ENCODE data around the gene MAN2B2.
A peak's percentile ranks its signal among the peaks of the same experiment; 100 is the strongest.
"Not testable (repeated sequence)": the region's sequence is repeated elsewhere in the genome, so short reads cannot be mapped to it uniquely, and the experiment has no call there.

MAN2B2 gene

DNA sequence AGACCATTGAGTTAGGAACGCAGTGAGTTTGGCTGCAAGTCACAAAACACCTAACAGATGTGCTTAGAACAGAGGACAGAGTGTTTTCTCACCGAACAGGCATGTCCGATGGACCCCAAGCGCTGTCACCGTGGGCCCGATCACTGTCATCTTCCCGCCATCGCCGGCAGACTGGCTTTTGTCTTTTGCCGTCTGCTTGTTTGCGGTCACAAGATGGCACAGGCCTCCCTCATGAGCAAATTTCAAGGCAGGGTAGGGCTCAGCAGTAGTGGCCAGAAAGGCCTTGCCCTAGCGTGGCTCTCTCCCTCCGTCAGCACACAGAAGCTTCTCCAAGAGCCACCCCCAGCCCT is 44.1 kb downstream of the MAN2B2 start:
- DNase-seq, result no peak

DNA sequence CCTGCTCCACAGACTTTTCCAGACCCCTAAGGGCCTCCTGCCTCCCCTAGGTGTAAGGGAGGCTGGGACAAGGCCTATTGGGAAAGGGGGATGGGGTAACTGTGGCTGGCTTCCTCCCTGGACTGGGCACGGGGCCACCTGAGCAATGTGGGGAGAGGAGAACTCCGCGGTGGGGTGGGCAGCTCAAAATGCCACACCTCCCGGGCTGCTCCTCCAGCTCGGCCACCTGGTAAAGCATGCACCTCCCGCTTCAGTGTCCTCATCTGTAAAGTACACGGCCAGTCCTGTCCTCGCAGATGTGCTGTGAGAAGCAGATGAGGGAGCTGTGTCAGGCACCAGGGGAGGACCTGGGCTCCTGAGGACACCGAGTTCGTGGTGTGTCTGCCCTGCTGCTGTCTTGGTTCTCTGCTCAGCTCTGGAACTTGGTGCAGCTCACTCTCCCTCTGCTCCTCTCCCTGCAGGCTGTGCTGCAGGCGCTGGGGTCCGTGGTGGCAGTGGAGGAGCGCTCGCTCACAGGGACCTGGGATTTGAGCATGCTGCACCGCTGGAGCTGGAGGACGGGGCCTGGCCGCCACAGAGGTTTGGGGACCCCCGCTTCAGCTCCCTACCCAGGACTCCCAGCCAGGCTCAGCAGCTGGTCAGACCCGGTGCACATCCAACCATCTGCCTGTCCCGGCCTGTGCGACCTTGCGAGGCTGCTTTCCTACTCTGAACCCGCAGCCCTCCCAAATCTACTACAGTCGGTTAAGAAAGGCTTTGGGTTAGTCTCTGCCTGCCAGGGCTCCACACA is 44.7 kb downstream of the MAN2B2 start:
- DNase-seq, result no peak

DNA sequence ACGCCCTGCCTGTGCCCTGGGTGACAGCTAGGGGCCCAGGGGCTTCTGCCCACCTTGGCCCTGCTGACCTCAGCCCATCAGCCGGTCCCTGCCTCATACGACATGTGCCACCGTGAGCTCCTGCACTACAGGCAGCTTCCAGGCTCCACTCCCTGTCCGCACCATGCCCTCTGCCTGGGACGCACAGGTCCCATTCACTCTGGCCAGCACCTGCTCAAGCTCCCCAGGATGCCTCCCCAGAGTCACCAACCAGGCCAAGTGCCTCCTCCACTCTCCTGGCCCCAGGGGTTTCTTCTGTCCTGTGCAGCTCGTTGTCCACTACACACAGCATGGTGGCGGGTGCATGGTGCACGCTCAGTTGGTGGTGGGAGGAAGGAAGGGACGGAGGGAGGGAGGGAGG is 45.3 kb downstream of the MAN2B2 start:
- no peak for DNase-seq

DNA sequence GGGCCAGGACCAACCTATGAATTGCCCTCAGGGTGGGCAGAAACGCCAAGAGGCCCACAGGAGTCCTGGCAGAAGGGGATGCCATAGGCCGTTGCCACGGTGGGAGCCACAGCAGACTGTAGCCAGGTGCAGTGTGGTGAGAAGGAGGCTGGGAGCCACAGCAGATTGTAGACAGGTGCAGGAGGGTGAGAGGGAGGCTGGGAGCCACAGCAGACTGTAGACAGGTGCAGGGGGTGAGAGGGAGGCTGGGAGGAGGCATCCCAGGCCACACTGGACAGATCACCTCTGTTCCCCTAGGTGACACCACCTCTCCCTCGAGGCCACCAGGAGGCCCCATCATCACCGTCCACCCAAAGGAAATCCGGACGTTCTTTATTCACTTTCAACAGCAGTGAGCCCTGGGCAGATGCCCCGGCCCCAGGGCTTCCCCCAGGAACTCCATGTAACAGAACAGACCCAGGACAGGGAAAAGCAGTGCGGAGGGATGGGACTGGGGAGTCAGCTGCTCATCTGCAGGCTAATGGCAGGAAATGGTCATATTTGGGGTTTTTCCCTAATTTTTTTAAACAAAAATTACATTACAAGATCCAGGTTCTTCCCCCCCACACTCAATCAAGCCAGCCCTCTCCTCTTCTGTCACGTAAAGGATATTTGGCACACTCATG is 46.0 kb downstream of the MAN2B2 start:
- DNase-seq, result no peak

DNA sequence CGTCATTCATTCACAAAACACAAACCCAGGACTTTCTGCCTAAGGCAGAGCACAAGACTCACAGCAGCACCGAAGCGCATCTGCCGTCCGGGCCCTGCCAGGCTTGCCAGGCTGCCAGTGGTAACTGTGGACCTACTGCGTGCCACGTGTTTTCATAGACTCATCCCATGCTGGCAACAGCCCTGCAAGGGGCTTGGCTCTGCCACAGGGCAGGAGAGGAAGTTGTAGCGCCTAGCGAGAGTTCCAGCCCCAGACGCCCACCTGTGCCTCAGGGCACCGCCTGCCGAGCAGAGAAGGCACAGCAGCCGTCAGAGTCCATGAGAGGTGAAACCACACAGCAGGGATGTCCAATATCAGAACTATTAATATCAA is 46.6 kb downstream of the MAN2B2 start:
- DNase-seq, result no peak

DNA sequence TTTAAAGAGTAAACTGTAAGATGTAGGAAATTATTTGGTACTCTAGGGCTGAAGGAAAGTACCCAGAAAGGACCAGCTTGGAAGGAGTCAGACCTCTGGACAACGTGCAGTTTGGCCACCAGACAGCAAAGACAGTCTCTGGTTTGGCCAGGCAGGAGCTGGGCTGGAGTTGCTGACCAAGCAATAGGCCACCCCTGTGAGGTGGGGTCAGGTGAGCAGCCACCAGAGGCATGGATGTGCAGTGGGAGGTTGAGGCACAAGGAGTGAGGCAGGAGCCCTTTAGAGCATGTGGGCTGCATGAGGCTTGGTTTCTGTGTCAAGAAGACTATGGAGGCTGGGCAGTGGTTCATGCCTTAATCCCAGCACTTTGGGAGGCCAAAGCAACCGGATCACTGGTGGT is 47.8 kb downstream of the MAN2B2 start:
- DNase-seq, result no peak

DNA sequence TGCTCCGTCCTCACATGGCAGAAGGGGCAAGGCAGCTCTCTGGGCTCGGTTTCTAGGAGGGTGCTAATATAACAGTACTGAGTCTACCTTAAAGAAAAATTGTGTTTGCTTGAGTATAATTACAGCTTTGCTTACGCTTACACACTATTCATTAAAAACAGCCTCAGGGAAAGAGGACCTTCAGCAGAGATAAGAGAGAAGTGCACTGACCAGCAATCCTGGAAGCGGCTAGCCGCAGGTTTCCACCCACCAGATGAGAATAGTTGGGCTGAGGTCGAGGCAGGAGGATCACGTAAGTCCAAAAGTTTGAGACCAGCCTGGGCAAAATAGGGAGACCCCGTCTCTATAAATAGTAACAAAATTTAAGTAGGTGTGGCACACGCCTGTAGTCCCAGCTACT is 50.3 kb downstream of the MAN2B2 start:
- no peak for DNase-seq

DNA sequence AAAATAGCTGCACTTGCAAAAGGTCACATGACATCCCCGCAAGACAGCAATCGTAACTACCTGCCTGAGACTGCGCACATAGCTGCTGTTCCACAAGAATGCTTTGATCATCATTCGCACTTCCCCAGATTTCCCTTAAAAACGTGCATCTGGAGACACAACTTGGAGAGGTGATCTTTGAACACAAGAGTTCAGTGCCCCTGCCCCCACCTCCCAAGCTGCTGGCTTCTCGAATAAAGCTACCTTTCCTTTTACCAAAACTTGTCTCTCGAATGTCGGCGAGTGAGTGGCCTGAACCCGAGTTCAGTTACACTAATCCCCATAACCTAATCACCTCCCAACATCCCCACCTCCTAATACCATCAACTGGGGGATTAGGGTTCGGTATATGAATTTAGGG is 51.1 kb downstream of the MAN2B2 start:
- no peak for DNase-seq

DNA sequence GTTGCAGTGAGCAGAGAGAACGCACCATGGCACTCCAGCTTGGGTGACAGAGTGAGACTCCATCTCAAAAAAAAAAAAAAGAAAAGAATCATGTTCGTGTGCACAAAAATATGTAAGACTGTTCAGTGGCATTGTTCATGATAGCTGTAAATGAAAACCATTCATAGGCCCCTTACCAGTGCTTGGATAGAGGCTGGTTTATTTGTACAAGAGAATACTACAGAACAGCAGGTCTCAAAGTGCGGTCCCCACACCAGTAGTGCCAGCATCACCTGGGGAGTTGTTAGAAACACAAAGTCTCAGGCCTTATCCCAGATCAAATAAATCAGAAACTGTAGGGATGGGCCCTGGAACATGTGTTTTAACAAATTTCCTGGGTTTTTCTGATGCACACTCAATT is 52.8 kb downstream of the MAN2B2 start:
- DNase-seq, result no peak

DNA sequence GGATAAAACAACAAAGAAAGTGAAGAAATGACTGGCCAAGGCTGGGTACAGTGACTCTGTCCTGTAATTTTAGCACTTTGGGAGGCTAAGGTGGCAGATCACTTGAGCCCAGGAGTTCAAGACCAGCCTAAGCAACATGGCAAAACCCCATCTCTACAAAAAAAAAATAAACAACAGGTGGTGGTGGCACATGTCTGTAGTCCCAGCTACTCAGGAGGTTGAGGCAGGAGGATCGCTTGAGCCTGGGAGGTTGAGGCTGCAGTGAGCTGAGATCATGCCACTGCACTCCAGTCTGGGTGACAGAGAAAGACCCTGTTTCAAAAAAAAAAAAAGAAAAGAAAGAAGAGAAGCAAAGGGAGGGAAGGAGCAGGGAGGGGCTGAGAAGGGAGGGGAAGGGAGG is 53.5 kb downstream of the MAN2B2 start:
- not testable (repeated sequence) for DNase-seq

DNA sequence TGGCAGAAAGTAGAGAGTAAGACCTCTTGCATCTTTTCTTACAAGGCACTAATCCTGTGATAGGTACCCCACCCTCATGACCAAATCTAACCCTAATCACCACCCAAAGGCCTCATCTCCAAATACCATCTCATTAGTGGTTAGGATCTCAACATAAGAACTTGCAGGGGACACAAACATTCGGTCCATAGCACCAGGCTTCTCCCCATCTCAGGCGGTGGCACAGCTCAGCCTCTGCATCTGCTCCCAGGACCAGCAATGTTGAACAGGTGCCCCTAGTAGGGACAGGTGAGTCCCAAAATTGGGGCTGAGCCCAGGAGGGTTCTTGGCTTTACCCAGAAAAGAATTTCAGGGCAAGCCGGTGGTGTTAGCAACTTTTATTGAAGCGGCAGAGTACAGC is 57.1 kb downstream of the MAN2B2 start:
- DNase-seq, result no peak

DNA sequence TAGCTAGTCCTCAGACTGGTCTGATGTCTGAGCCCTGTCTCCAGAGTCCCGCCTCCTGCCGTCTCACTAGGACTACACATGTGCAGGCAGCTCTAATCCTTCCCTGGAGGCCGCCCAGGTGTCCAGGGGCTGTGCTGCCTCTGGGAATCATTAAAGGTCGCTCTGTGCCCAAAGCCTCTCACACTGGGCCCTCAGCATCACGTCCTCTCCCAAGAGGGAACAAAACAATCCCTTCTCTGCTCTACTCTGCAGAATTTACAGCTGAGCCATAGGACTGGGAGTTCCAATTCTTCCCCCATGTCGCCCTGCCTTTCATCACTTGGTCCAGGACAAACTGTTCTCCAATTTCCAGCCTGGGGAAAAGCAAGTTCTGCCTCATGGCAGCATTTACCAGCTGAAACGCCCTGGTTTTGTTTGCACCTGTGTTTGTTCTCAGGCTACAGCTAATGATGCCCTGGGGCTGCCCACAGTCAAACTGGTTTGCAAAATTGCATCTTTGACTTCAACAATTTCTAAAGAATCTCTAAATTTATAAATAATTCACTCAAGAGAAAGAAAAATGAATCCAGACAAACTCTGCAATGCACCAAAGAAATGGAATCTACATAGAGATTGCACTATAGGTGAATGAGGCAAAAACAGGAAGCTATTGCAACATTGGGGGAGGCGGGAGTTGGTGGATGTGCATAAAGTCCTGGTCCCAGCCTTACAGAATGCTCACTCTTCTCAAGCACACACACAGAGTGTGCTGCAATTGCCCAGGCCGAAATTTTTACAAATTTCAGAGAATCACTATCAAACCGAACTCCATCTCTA is 58.3 kb downstream of the MAN2B2 start:
- DNase-seq, result peak; percentile 22

DNA sequence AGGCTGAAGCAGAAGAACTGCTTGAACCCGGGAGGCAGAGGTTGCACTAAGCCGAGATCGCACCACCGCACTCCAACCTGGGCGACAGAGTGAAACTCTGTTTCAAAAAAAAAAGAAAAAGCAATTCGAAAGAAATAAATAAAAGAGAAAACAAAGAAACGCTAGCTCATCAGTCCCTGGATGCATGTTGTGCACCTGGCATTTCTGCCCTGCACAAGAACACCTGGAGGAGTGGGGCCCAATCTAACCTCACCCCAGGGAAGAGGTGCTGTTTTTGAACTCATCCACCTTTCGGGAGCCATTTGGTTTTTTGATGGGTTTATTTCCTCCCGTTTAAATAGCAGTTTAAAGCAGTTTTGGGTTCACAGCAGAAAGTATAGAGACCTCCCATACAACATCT is 59.8 kb downstream of the MAN2B2 start:
- no peak for DNase-seq

DNA sequence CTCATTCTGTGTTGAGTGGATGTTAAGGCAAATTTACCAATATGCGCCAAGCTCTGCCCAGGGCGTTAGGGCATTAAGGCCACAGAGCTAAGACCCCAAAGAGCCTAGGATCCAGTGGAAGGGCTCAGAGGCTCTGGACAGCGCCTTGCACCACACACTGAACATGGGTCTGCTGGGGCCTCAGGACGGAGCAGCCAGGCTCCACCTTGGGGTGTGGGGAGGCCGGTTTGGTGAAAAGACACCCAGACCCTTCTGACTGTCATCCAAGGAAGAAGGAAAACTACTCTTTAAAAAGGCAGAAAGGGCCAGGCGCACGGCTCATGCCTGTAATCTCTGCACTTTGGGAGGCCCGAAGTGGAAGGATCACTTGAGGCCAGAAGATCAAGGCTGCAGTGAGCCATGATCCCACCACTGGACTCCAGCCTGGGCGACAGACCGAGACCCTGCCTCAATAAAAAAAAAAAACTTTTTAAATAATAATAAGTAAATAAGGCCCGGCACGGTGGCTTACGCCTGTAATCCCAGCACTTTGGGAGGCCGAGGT is 64.2 kb downstream of the MAN2B2 start:
- no peak for DNase-seq

DNA sequence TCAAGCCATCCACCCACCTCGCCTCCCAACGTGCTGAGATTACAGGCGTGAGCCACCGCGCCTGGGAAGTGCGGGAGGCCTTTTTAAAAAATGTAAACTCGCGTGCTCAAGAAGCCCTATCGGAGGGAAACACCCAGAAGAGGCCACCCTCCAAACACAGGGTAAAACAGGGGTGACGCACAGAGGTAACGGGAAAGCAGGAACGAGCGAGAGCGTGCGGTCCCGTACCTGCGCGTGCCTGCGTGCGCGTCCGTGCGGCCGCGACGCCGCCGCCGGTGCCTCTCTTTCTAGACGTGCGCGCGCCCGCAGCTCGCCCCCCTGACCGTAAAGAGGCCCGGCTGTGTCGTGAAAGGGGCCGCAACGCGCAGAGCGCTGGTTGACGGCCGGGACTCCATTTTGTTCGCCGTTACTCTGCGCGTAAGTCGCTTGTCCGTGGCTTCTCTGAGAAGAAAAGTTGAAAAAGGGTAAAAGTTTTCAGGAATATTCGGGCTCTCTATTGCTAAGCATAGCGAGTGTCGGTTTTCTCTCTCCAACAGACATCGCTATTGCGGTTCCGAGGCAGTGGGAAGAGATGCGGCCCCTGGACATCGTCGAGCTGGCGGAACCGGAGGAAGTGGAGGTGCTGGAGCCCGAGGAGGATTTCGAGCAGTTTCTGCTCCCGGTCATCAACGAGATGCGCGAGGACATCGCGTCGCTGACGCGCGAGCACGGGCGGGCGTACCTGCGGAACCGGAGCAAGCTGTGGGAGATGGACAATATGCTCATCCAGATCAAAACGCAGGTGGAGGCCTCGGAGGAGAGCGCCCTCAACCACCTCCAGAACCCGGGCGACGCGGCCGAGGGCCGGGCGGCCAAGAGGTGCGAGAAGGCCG is 65.5 kb downstream of the MAN2B2 start, which contains the start of gene MRFAP1:
Gene MRFAP1 (plus strand): TSS at position 394 of the 872 bp plus-strand sequence. CDS start 178 bp downstream, at position 572.
- DNase-seq, result peak; percentile 85

DNA sequence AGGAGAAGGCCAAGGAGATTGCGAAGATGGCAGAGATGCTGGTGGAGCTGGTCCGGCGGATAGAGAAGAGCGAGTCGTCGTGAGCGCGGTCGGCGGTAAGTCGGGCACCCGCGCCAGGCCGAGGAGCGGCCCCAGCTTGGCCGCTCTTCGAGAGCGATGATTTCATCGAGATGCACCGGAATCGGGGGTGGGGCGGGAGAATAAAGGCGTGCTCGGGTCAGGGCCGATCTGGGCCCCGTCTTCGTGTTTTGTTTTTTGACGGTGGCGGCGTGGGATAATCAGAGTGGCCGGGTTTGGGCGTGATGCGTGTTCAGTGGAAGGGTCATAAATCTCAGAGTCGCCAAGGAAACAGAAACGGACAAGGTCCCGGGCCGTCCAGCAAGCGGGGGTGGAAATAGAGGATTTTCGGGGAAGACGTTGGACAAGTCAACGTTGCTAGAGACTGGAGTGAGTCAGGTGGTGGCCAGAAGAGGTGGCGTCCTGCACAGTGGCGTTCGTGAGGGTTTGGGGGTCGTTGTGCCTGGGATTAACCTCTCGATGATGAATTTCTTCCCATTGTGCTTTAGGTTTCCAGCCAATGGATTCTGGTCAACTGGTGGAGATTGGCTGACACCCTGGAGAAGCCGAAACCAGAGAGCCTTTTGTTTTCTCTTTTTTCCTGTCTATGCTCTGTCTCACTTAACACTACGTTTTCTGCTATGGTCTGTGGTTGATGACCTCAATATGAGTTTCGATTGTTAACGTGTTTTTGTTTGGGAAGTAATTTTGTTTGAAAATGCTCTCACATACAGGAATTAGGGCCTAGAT is 66.4 kb downstream of the MAN2B2 start:
- no peak for DNase-seq

DNA sequence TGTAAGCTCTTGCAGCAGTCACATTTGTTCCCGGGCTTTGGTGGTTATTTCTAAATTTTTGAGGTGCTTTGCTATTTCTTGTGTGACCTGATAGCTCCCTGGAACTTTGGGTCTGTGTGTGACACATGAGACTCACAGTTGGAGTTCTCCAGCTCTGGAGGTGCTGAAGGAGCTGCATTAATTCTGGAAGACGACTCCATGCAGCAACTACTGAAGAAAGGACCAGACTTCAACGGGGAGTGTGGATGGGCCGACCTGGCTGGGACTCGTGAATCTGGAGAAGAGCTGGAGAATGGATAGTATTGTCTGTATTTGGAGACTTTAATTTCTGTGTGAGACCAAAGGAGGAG is 67.0 kb downstream of the MAN2B2 start:
- DNase-seq, result no peak

DNA sequence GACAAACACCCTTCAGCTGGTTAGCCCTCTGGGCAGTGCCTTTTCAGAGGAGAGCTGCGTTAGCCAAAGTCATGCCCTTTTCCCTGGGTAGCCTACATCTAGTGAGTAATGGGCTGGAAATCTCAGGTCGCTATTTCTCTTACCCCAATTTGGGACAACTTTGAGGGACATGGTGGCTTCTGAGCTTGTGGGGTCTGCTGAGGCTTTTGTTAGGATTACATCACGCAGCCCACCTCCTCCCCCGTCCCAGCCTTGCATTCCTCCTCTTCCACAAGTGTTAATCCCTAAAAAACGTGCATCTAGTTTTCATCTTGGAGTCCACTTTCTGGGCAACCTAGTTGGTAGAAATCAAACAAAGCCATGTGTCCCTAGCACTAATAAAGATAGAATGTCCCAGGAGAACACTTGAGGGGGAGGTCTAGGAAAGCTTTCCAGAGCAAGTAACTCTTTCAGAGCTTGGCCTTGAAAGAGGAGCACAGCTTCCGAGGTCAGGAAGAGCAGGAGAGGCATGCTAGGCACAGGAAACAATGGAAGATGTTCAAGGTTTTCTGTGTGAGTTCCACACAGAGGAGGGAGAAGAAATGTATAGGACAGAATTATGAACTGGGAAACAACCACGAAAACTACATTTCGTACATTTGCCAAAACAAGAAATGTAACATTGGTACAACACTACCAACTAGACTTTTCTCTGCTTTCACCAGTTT is 68.3 kb downstream of the MAN2B2 start:
- no peak for DNase-seq

DNA sequence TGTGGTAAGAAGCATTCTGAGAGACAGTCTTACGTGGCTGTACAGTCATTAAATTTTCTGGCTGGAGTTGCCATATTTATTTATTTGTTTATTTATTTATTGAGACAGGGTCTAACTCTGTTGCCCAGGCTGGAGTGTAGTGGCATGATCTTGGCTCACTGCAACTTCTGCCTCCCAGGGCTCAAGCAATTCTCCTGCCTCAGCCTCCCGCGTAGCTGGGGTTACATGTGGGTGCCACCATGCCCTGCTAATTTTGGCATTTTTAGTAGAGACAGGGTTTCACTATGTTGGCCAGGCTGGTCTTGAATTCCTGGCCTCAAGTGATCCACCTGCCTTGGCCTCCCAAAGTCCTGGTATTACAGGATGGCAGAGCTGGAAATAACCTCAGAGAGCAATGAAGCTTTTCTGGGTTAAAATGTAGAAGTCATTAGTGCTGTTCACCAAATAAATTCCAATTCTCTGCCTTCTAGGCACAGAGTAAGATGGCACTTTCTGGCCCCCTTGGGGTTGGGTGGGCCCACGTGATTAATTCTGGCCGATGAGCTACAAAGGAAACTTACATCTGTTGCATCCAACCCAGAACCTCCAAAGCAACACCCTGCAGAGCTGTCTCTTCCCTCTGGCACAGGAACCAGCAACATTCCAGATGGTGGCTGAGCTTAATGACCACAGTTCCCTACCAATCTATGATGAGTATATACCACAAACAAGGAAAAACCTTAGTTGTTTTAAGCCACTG is 70.0 kb downstream of the MAN2B2 start:
- DNase-seq, result no peak

DNA sequence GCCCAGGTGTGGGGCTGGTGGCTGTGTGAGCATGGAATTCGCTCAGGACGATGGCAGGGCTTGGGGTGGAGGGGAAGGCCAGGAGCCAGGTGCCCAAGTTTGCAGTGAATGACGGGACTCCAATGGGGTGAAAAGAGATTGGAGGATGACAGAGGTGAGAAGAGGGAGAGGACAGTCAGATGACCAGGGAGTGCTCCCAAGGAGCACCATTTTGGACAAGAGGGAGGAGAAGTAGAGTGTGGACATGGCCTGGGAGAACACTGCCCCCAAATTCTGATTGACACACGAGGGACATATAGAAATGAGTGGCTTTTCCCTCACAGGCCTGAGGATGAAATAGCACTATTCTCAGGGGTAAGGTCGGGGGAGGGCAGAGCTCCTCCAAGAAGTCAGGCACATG is 72.2 kb downstream of the MAN2B2 start:
- DNase-seq, result no peak

All from NCI-H510A (cell line).